Measurements from ENCODE around the gene CFL2. TPM values are rescaled to one million over a fixed set of nuclear protein-coding genes. Genes with fewer than 3 reads are reported as not detected.

The CFL2 gene
- total and polyA plus RNA-seq, 5 donors, result 313 to 329 (median 323) TPM

- Histone ChIP-seq H3K27me3 (ENCODE audit: control insufficient read depth, insufficient read depth) (no peaks in the 10 kb centered on the region), H3K4me1 (ENCODE audit: control insufficient read depth, insufficient read depth, low read length) (no peaks in the 10 kb centered on the region), H3K9me3 (ENCODE audit: control insufficient read depth, low read length) (no peaks in the 10 kb centered on the region), H3K4me3 (ENCODE audit: low read length) (no peak overlapping the region), H3K27ac (ENCODE audit: low read length) (no peak overlapping the region)
- intact Hi-C loops (cut with DNase I), result no loop called here
- no peak for DNase-seq
- no peak for ATAC-seq
- 88% methylated on average over 4 of the region's 4 CpGs for WGBS
These were observed 23.2 kb downstream of the CFL2 start for GRCh38 chr14:34691206-34691605.

GRCh38 chr14:34688470-34689206, 25.8 kb downstream of the CFL2 start:
- Histone ChIP-seq H3K27me3 (ENCODE audit: control insufficient read depth, insufficient read depth) (no peaks in the 10 kb centered on the region), H3K9me3 (ENCODE audit: control insufficient read depth, low read length) (no peaks in the 10 kb centered on the region), H3K4me3 (ENCODE audit: low read length) (no peak overlapping the region), H3K27ac (ENCODE audit: low read length) (no peak overlapping the region), H3K4me1 (ENCODE audit: control insufficient read depth, insufficient read depth, low read length) (no peaks in the 10 kb centered on the region)
- WGBS, result 75% methylated on average over 3 of the region's 3 CpGs
- DNase-seq (no peak), ATAC-seq (no peak)
- intact Hi-C loops (cut with DNase I), result no loop called here

GRCh38 chr14:34685819-34686428, 28.5 kb downstream of the CFL2 start:
- no peaks in the 10 kb centered on the region for H3K4me1 ChIP-seq (ENCODE audit: control insufficient read depth, insufficient read depth, low read length)
- ATAC-seq (no peak), DNase-seq (no peak)
- no peaks in the 10 kb centered on the region for H3K27me3 ChIP-seq (ENCODE audit: control insufficient read depth, insufficient read depth)
- 61% methylated on average over 7 of the region's 7 CpGs for WGBS
- intact Hi-C loops (cut with DNase I), result no loop called here
- H3K9me3 ChIP-seq (ENCODE audit: control insufficient read depth, low read length), result no peaks in the 10 kb centered on the region
- H3K4me3 ChIP-seq (ENCODE audit: low read length), result no peak overlapping the region
- H3K27ac ChIP-seq (ENCODE audit: low read length), result no peak overlapping the region

- ATAC-seq (no peak), DNase-seq (no peak)
- no peaks in the 10 kb centered on the region for H3K27me3 ChIP-seq (ENCODE audit: control insufficient read depth, insufficient read depth)
- intact Hi-C loops (cut with DNase I), result no loop called here
- H3K4me1 ChIP-seq (ENCODE audit: control insufficient read depth, insufficient read depth, low read length), result no peaks in the 10 kb centered on the region
- H3K9me3 ChIP-seq (ENCODE audit: control insufficient read depth, low read length), result no peaks in the 10 kb centered on the region
- H3K27ac ChIP-seq (ENCODE audit: low read length), result no peak overlapping the region
- H3K4me3 ChIP-seq (ENCODE audit: low read length), result no peak overlapping the region
These were observed 29.8 kb downstream of the CFL2 start for GRCh38 chr14:34684578-34684977.

- ATAC-seq (peak in 1 of 2 donors; percentile 44), DNase-seq (no peak)
- WGBS, result 53% methylated on average over 2 of the region's 2 CpGs
- no peak overlapping the region for H3K27ac ChIP-seq (ENCODE audit: low read length)
- no peaks in the 10 kb centered on the region for H3K4me1 ChIP-seq (ENCODE audit: control insufficient read depth, insufficient read depth, low read length)
- no peak overlapping the region for H3K4me3 ChIP-seq (ENCODE audit: low read length)
- H3K9me3 ChIP-seq (ENCODE audit: control insufficient read depth, low read length), result no peaks in the 10 kb centered on the region
- no peaks in the 10 kb centered on the region for H3K27me3 ChIP-seq (ENCODE audit: control insufficient read depth, insufficient read depth)
- intact Hi-C loops (cut with DNase I), result no loop called here
These were observed 31.5 kb downstream of the CFL2 start for GRCh38 chr14:34682787-34683321.

- DNase-seq (no peak), ATAC-seq (no peak)
- H3K27ac ChIP-seq (ENCODE audit: low read length), result no peak overlapping the region
- no peaks in the 10 kb centered on the region for H3K4me1 ChIP-seq (ENCODE audit: control insufficient read depth, insufficient read depth, low read length)
- intact Hi-C loops (cut with DNase I), result no loop called here
- WGBS, result 82% methylated on average over 8 of the region's 8 CpGs
- no peak overlapping the region for H3K4me3 ChIP-seq (ENCODE audit: low read length)
- H3K9me3 ChIP-seq (ENCODE audit: control insufficient read depth, low read length), result no peaks in the 10 kb centered on the region
- H3K27me3 ChIP-seq (ENCODE audit: control insufficient read depth, insufficient read depth), result no peaks in the 10 kb centered on the region
These were observed 33.5 kb downstream of the CFL2 start for GRCh38 chr14:34680806-34681479.

- no peak for DNase-seq
- 90% methylated on average over 8 of the region's 8 CpGs for WGBS
- Histone ChIP-seq H3K4me1 (ENCODE audit: control insufficient read depth, insufficient read depth, low read length) (no peaks in the 10 kb centered on the region), H3K4me3 (ENCODE audit: low read length) (no peak overlapping the region), H3K9me3 (ENCODE audit: control insufficient read depth, low read length) (no peaks in the 10 kb centered on the region), H3K27ac (ENCODE audit: low read length) (no peak overlapping the region), H3K27me3 (ENCODE audit: control insufficient read depth, insufficient read depth) (no peaks in the 10 kb centered on the region)
- intact Hi-C loops (cut with DNase I), result no loop called here
- ATAC-seq, result no peak
These were observed 35.7 kb downstream of the CFL2 start for GRCh38 chr14:34678735-34679134.

- Histone ChIP-seq H3K27me3 (ENCODE audit: control insufficient read depth, insufficient read depth) (no peaks in the 10 kb centered on the region), H3K4me1 (ENCODE audit: control insufficient read depth, insufficient read depth, low read length) (no peaks in the 10 kb centered on the region), H3K4me3 (ENCODE audit: low read length) (no peak overlapping the region), H3K9me3 (ENCODE audit: control insufficient read depth, low read length) (no peaks in the 10 kb centered on the region), H3K27ac (ENCODE audit: low read length) (no peak overlapping the region)
- intact Hi-C loops (cut with DNase I), result no loop called here
- ATAC-seq (no peak), DNase-seq (no peak)
- WGBS, result 60% methylated on average over 7 of the region's 7 CpGs
These were observed 36.1 kb downstream of the CFL2 start for GRCh38 chr14:34678306-34678705.

GRCh38 chr14:34676516-34677211, 37.7 kb downstream of the CFL2 start:
- Histone ChIP-seq H3K9me3 (ENCODE audit: control insufficient read depth, low read length) (no peaks in the 10 kb centered on the region), H3K27me3 (ENCODE audit: control insufficient read depth, insufficient read depth) (no peaks in the 10 kb centered on the region), H3K4me3 (ENCODE audit: low read length) (no peak overlapping the region), H3K4me1 (ENCODE audit: control insufficient read depth, insufficient read depth, low read length) (no peaks in the 10 kb centered on the region), H3K27ac (ENCODE audit: low read length) (no peak overlapping the region)
- intact Hi-C loops (cut with DNase I), result no loop called here
- DNase-seq (no peak), ATAC-seq (no peak)
- 83% methylated on average over 7 of the region's 7 CpGs for WGBS

GRCh38 chr14:34673702-34674101, 40.7 kb downstream of the CFL2 start:
- intact Hi-C loops (cut with DNase I), result loop anchor here (2.0 to 5.0 kb wide), 3 partner anchors 47 to 49 kb away; no protein-coding TSS in a partner anchor
- ATAC-seq, result no peak
- no peak overlapping the region for H3K4me3 ChIP-seq (ENCODE audit: low read length)
- 91% methylated on average over 1 of the region's 1 CpG for WGBS
- no peak overlapping the region for H3K27ac ChIP-seq (ENCODE audit: low read length)
- no peaks in the 10 kb centered on the region for H3K27me3 ChIP-seq (ENCODE audit: control insufficient read depth, insufficient read depth)
- no peaks in the 10 kb centered on the region for H3K4me1 ChIP-seq (ENCODE audit: control insufficient read depth, insufficient read depth, low read length)
- H3K9me3 ChIP-seq (ENCODE audit: control insufficient read depth, low read length), result no peaks in the 10 kb centered on the region
- no peak for DNase-seq

- DNase-seq, result no peak
- intact Hi-C loops (cut with DNase I), result loop anchor here (2.0 to 5.0 kb wide), 3 partner anchors 49 to 51 kb away; no protein-coding TSS in a partner anchor
- H3K4me1 ChIP-seq (ENCODE audit: control insufficient read depth, insufficient read depth, low read length), result no peaks in the 10 kb centered on the region
- no peak for ATAC-seq
- no peak overlapping the region for H3K4me3 ChIP-seq (ENCODE audit: low read length)
- H3K27ac ChIP-seq (ENCODE audit: low read length), result no peak overlapping the region
- H3K9me3 ChIP-seq (ENCODE audit: control insufficient read depth, low read length), result no peaks in the 10 kb centered on the region
- no peaks in the 10 kb centered on the region for H3K27me3 ChIP-seq (ENCODE audit: control insufficient read depth, insufficient read depth)
- WGBS, result 49% methylated on average over 6 of the region's 6 CpGs
These were observed 42.7 kb downstream of the CFL2 start for GRCh38 chr14:34671716-34672115.

Data from right cardiac atrium (tissue), 5 donors.